ENCODE results near the gene PHB1.

DNA sequence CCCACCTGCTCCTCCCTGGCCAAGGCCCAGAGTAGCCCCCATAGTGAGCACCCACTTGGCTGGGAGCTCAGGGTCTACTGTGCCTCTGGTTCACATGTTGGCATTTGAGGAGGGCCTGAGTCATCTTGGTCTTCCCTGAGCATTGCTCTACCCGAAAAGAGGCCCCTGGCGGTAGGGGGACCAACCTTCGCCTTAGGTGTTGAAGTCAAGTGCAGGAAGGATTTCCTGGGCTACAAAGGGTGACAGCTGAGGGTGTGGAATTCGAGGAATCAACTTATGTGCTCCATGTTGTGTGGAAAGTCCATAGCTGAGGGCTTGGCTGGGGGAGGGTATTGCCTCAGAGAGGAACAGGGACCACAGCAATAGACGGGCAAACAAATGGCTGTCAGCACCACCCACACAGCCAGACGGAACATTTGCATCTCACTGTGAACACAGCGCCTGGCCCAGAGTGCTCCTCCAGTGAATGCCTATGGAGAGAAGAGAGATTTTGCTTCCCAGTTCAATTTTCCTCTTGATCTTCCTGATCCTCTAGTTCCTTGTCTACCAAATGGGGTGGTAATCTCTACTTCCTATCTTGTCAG, 44.8 kb upstream of the PHB1 start:
- TF ChIP-seq, protein P1, sequence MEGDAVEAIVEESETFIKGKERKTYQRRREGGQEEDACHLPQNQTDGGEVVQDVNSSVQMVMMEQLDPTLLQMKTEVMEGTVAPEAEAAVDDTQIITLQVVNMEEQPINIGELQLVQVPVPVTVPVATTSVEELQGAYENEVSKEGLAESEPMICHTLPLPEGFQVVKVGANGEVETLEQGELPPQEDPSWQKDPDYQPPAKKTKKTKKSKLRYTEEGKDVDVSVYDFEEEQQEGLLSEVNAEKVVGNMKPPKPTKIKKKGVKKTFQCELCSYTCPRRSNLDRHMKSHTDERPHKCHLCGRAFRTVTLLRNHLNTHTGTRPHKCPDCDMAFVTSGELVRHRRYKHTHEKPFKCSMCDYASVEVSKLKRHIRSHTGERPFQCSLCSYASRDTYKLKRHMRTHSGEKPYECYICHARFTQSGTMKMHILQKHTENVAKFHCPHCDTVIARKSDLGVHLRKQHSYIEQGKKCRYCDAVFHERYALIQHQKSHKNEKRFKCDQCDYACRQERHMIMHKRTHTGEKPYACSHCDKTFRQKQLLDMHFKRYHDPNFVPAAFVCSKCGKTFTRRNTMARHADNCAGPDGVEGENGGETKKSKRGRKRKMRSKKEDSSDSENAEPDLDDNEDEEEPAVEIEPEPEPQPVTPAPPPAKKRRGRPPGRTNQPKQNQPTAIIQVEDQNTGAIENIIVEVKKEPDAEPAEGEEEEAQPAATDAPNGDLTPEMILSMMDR (conservative IDR thresholded peaks at IDR 0.05; ENCODE audit: low read depth, low read length): no peak
- no peak for TF ChIP-seq EZH2phosphoT487 (IDR thresholded peaks at IDR 0.05; ENCODE audit: borderline replicate concordance, low read length)
- no peak for TF ChIP-seq EZH2 (IDR thresholded peaks at IDR 0.05; ENCODE audit: low read length, unreplicated experiment)
